Trophoblast cell (in vitro differentiated cells and primary cell): ENCODE data around the gene PYROXD2.

Experiments used
- DNase-seq, 2 donors: peaks; one replicate each; pipeline ENCODE4 v3.0.0-alpha.2; 2016
- H2AFZ ChIP-seq: 2 replicates; pipeline ENCODE4 v1.6.1; 2013; ENCODE audit warnings: low read length, moderate library complexity, mild to moderate bottlenecking; ENCODE audit not compliant: insufficient read depth, poor library complexity
- H2AK5ac ChIP-seq: 2 replicates; pipeline ENCODE4 v1.6.1; 2013; ENCODE audit warnings: mild to moderate bottlenecking, low read length
- H2BK120ac ChIP-seq: 2 replicates; pipeline ENCODE4 v1.6.1; 2013; ENCODE audit warnings: low read length, mild to moderate bottlenecking, moderate library complexity; ENCODE audit not compliant: insufficient read depth, poor library complexity
- H2BK12ac ChIP-seq: 2 replicates; pipeline ENCODE4 v1.6.1; 2013; ENCODE audit warnings: mild to moderate bottlenecking, low read length, moderate library complexity
- H2BK5ac ChIP-seq: 2 replicates; pipeline ENCODE4 v1.6.1; 2013; ENCODE audit warnings: low read length, low read depth, moderate library complexity, mild to moderate bottlenecking; ENCODE audit not compliant: poor library complexity
- H3K14ac ChIP-seq: 2 replicates; pipeline ENCODE4 v1.6.1; 2013; ENCODE audit warnings: mild to moderate bottlenecking, low read length
- H3K18ac ChIP-seq: 2 replicates; pipeline ENCODE4 v1.6.1; 2013; ENCODE audit warnings: mild to moderate bottlenecking, low read length
- H3K23ac ChIP-seq: 2 replicates; pipeline ENCODE4 v1.6.1; 2013; ENCODE audit warnings: low read length
- H3K27ac ChIP-seq: 2 replicates; pipeline ENCODE4 v1.5.1; 2013; ENCODE audit warnings: low read depth, mild to moderate bottlenecking, inconsistent platforms, low read length, moderate library complexity
- H3K27me3 ChIP-seq: 2 replicates; pipeline ENCODE4 v1.6.1; 2013; ENCODE audit warnings: inconsistent platforms, mild to moderate bottlenecking, low read length, moderate library complexity; ENCODE audit not compliant: insufficient read depth
- H3K36me3 ChIP-seq, 2 experiments: 1 replicate in 1 of 2; 2 replicates in 1 of 2; pipeline ENCODE4 v1.6.1; 2013; ENCODE audit warnings: low read length in 2 of 2, mild to moderate bottlenecking in 2 of 2, moderate library complexity in 1 of 2; ENCODE audit not compliant: insufficient read depth in 2 of 2, control insufficient read depth in 1 of 2
- H3K4ac ChIP-seq: 2 replicates; pipeline ENCODE4 v1.6.1; 2013; ENCODE audit warnings: low read depth, mild to moderate bottlenecking, low read length, moderate library complexity
- H3K4me1 ChIP-seq, 2 experiments: 1 replicate in 1 of 2; 2 replicates in 1 of 2; pipeline ENCODE4 v1.6.1; 2013; ENCODE audit warnings: low read length in 2 of 2, mild to moderate bottlenecking in 2 of 2, moderate library complexity in 1 of 2; ENCODE audit not compliant: insufficient read depth in 2 of 2, control insufficient read depth in 1 of 2
- H3K4me2 ChIP-seq: 2 replicates; pipeline ENCODE4 v1.6.1; 2013; ENCODE audit warnings: inconsistent platforms, mild to moderate bottlenecking, low read length, moderate library complexity
- H3K4me3 ChIP-seq: 2 replicates; pipeline ENCODE4 v1.5.1; 2013; ENCODE audit warnings: mild to moderate bottlenecking, low read depth, low read length, inconsistent platforms
- H3K79me1 ChIP-seq: one replicate; pipeline ENCODE4 v1.6.1; 2013; ENCODE audit warnings: low read length
- H3K79me2 ChIP-seq: 2 replicates; pipeline ENCODE4 v1.6.1; 2013; ENCODE audit warnings: low read length, mild to moderate bottlenecking; ENCODE audit not compliant: control insufficient read depth, insufficient read depth, poor library complexity
- H3K9ac ChIP-seq: 2 replicates; pipeline ENCODE4 v1.6.1; 2013; ENCODE audit warnings: mild to moderate bottlenecking, low read length
- H3K9me3 ChIP-seq: 2 replicates; pipeline ENCODE4 v1.6.1; 2013; ENCODE audit warnings: low read depth, mild to moderate bottlenecking, control low read depth, inconsistent platforms, low read length; ENCODE audit not compliant: insufficient read depth
- H4K12ac ChIP-seq: 2 replicates; pipeline ENCODE4 v1.6.1; 2013; ENCODE audit warnings: low read depth, mild to moderate bottlenecking, low read length, moderate library complexity
- H4K8ac ChIP-seq: 2 replicates; pipeline ENCODE4 v1.6.1; 2013; ENCODE audit warnings: low read depth, mild to moderate bottlenecking, low read length, moderate library complexity
- H4K91ac ChIP-seq: one replicate; pipeline ENCODE4 v1.6.1; 2013; ENCODE audit warnings: low read depth, mild to moderate bottlenecking, low read length, moderate library complexity
- WGBS: extraction: QIAGEN DNeasy Blood & Tissue Kit; methylation state at CpG from one replicate; pipeline ENCODE4 v1.1.7; 2013; ENCODE audit warnings: missing lambda C conversion rate; ENCODE audit not compliant: insufficient read length, insufficient coverage; ENCODE audit errors: extremely low coverage; 5-methylcytosine and 5-hydroxymethylcytosine counted together

PYROXD2 gene

DNA sequence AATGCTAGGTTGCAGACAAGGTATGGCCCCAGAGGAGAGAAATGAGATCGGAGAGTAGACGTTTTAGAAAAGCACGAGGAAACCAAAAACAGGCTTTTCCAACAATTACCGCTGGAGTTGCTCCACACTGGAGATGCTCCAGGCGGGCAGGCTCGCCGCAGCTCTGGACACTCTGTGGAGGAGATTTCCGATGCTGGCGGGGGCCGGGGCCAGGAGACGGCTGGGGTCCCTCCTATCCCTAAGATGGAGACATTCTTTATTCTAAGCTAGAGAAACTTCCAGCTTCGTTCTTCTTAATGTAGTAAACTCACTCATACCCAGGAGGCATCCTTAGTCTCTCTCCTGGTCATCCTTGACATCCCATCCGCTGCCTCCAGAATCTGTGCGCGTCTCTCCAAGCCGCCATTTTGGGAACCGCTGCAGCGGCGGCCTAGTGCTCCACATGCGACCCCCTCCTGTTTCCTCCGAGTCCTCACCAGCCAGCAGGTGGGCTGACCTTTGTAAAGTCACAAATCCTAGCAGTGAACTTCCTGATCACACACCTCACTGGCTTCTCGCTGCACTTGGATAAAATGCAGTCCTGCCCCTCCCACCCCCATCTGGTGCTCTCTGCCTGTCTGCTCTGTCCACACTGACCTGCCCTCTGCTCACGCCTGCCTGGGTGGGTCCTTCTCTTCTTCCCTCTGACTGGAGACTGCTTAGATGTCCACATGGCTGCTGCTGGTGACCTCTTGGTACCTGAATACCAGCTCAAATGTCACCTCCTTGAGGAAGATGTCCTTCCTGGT is 11.9 kb downstream of the PYROXD2 start:
- no peaks in the 10 kb centered on the region for H3K36me3 ChIP-seq

DNA sequence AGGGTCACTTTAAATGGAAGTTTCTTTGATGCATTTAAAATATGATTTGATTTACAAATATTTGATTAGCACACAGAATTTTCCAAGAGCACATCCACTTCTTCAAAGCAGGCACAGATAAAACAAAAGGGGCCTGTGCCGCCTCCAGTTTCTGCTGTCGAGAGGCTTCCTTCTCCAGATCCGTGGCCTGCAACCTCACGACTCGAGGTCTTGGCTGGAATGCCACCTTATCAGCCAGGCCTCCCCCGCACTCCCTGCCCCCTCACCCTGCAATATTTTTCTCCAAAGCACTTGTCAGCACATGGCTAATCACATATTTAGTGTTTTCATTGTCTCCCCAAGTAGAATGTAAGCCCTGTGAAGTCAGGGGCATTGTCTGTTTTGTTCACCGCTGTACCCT is 12.5 kb downstream of the PYROXD2 start:
- H4K8ac ChIP-seq, result no peak overlapping the region
- no peak overlapping the region for H3K18ac ChIP-seq
- no peak for DNase-seq
- H3K4ac ChIP-seq, result no peak overlapping the region
- H4K91ac ChIP-seq, result no peak overlapping the region
- H3K23ac ChIP-seq, result no peak overlapping the region
- no peaks in the 10 kb centered on the region for H3K36me3 ChIP-seq
- no peaks in the 10 kb centered on the region for H3K79me1 ChIP-seq
- no peak overlapping the region for H2BK5ac ChIP-seq
- H3K4me1 ChIP-seq, result no peaks in the 10 kb centered on the region
- H3K4me2 ChIP-seq, result no peak overlapping the region
- H2AK5ac ChIP-seq, result no peak overlapping the region
- H3K27me3 ChIP-seq, result no peaks in the 10 kb centered on the region
- H2BK120ac ChIP-seq, result no peak overlapping the region
- no CpG with 5 or more reads among the region's 7 CpGs for WGBS
- no peak overlapping the region for H2AFZ ChIP-seq
- H4K12ac ChIP-seq, result no peak overlapping the region
- no peak overlapping the region for H3K9ac ChIP-seq
- H3K4me3 ChIP-seq, result no peak overlapping the region
- H3K79me2 ChIP-seq, result no peaks in the 10 kb centered on the region
- peaks cover 2% of the 10 kb centered on the region for H3K9me3 ChIP-seq
- no peak overlapping the region for H2BK12ac ChIP-seq
- H3K27ac ChIP-seq, result no peak overlapping the region
- no peak overlapping the region for H3K14ac ChIP-seq

More for the DNA sequence above, 11.9 kb downstream of the PYROXD2 start:
- no peak overlapping the region for H3K18ac ChIP-seq
- no peak overlapping the region for H2BK12ac ChIP-seq
- no peak overlapping the region for H3K4me3 ChIP-seq
- no peaks in the 10 kb centered on the region for H3K4me1 ChIP-seq
- no peak overlapping the region for H3K4ac ChIP-seq
- H4K8ac ChIP-seq, result no peak overlapping the region
- H3K4me2 ChIP-seq, result no peak overlapping the region
- no peak overlapping the region for H3K23ac ChIP-seq
- no peak overlapping the region for H3K27ac ChIP-seq
- H3K9ac ChIP-seq, result no peak overlapping the region
- no CpG with 5 or more reads among the region's 23 CpGs for WGBS
- H2AK5ac ChIP-seq, result no peak overlapping the region
- no peaks in the 10 kb centered on the region for H3K79me2 ChIP-seq
- H3K79me1 ChIP-seq, result no peaks in the 10 kb centered on the region
- H2AFZ ChIP-seq, result no peak overlapping the region
- H4K12ac ChIP-seq, result no peak overlapping the region
- no peak overlapping the region for H3K14ac ChIP-seq
- peaks cover 2% of the 10 kb centered on the region for H3K9me3 ChIP-seq
- no peaks in the 10 kb centered on the region for H3K27me3 ChIP-seq
- H4K91ac ChIP-seq, result no peak overlapping the region
- no peak overlapping the region for H2BK5ac ChIP-seq
- H2BK120ac ChIP-seq, result no peak overlapping the region
- DNase-seq, result no peak

DNA sequence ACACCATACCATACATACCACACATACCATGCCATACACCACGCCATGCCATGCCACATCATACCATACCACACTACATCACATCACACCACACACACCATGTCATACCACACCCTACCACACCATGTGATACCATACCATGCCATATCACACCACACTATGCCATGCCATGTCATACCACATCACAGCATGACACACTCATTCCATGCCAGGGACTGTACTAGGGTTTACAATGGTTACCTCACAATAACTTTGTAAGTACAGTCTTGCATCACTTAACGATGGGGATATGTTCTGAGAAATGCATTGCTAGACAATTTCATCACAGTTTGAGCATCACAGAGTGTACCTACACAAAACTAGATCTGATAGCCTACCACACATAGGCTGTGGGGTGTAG is 14.5 kb downstream of the PYROXD2 start:
- H3K23ac ChIP-seq, result peak overlapping the region; percentile 80
- no peak overlapping the region for H4K91ac ChIP-seq
- 100% methylated on average over 1 of the region's 2 CpGs for WGBS
- H3K18ac ChIP-seq, result no peak overlapping the region
- H3K4ac ChIP-seq, result no peak overlapping the region
- no peaks in the 10 kb centered on the region for H3K36me3 ChIP-seq
- H3K14ac ChIP-seq, result no peak overlapping the region
- peak overlapping the region; percentile 54 for H3K9ac ChIP-seq
- H4K12ac ChIP-seq, result no peak overlapping the region
- H3K27me3 ChIP-seq, result no peaks in the 10 kb centered on the region
- H3K4me2 ChIP-seq, result no peak overlapping the region
- H4K8ac ChIP-seq, result no peak overlapping the region
- H3K79me1 ChIP-seq, result no peaks in the 10 kb centered on the region
- no peak overlapping the region for H2BK12ac ChIP-seq
- H3K27ac ChIP-seq, result no peak overlapping the region
- no peaks in the 10 kb centered on the region for H3K79me2 ChIP-seq
- H3K9me3 ChIP-seq, result peaks cover 2% of the 10 kb centered on the region
- peak overlapping the region; percentile 44 for H3K4me3 ChIP-seq
- H2BK120ac ChIP-seq, result no peak overlapping the region
- no peak overlapping the region for H2AK5ac ChIP-seq
- no peak for DNase-seq
- no peaks in the 10 kb centered on the region for H3K4me1 ChIP-seq
- H2AFZ ChIP-seq, result no peak overlapping the region
- H2BK5ac ChIP-seq, result no peak overlapping the region

DNA sequence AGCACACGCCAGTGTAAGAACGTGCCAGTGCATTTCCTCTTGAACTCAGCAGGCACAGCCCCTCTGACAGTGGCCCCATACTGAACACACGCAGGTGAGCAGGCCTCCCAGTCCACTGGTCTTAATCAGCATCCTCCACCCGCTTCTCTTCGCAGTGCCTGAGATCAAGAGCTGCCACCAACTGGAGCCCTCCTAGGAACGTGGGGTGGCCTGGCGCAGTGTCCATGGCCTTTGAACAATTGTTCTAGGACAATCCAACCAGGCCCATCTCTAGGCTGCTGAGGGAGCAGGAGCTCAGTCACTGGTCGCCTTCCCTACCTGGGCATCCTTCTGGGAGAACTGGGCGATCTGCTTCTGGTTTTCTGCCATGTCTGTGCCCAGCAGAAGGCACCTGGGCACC is 15.2 kb downstream of the PYROXD2 start:
- H3K9ac ChIP-seq, result no peak overlapping the region
- H3K27me3 ChIP-seq, result no peaks in the 10 kb centered on the region
- H3K14ac ChIP-seq, result no peak overlapping the region
- H3K9me3 ChIP-seq, result peaks cover 2% of the 10 kb centered on the region
- H3K79me2 ChIP-seq, result no peaks in the 10 kb centered on the region
- no CpG with 5 or more reads among the region's 9 CpGs for WGBS
- H3K23ac ChIP-seq, result no peak overlapping the region
- no peak overlapping the region for H3K4me2 ChIP-seq
- H2AK5ac ChIP-seq, result no peak overlapping the region
- no peaks in the 10 kb centered on the region for H3K36me3 ChIP-seq
- H2BK12ac ChIP-seq, result no peak overlapping the region
- no peak overlapping the region for H2AFZ ChIP-seq
- H4K12ac ChIP-seq, result no peak overlapping the region
- H2BK5ac ChIP-seq, result no peak overlapping the region
- no peak overlapping the region for H3K4me3 ChIP-seq
- no peak overlapping the region for H3K4ac ChIP-seq
- no peak overlapping the region for H3K27ac ChIP-seq
- no peak for DNase-seq
- no peak overlapping the region for H2BK120ac ChIP-seq
- no peak overlapping the region for H3K18ac ChIP-seq
- H4K8ac ChIP-seq, result no peak overlapping the region
- H3K4me1 ChIP-seq, result no peaks in the 10 kb centered on the region
- no peak overlapping the region for H4K91ac ChIP-seq
- H3K79me1 ChIP-seq, result no peaks in the 10 kb centered on the region
